ENCODE measurements around the gene FUT6. TPM values are rescaled to one million over a fixed set of nuclear protein-coding genes. Genes with fewer than 3 reads are reported as not detected.
A peak's percentile ranks its signal among the peaks of the same experiment; 100 is the strongest.

The FUT6 gene
- total RNA-seq, 1 donor from 2014 or later: not detected

GRCh38 chr19:5827891-5828660 lies 11.4 kb downstream of the FUT6 start:
- TF ChIP-seq CTCF (conservative IDR thresholded peaks at IDR 0.05; ENCODE audit: low read depth, low read length): no peak
- peak; percentile 40 for DNase-seq (ENCODE audit: low read depth)
- peak overlapping the region; percentile 97 for H3K4me3 ChIP-seq (ENCODE audit: low read depth, low read length)

GRCh38 chr19:5827342-5827890 lies 12.1 kb downstream of the FUT6 start:
- no peak for DNase-seq (ENCODE audit: low read depth)
- H3K4me3 ChIP-seq (ENCODE audit: low read depth, low read length): peak overlapping the region; percentile 97
- no peak for TF ChIP-seq CTCF (conservative IDR thresholded peaks at IDR 0.05; ENCODE audit: low read depth, low read length)

- H3K4me3 ChIP-seq (ENCODE audit: low read depth, low read length): peak overlapping the region; percentile 97
- peak; percentile 45 for TF ChIP-seq CTCF (conservative IDR thresholded peaks at IDR 0.05; ENCODE audit: low read depth, low read length)
- no peak for DNase-seq (ENCODE audit: low read depth)
Measured at GRCh38 chr19:5826531-5827341, 12.8 kb downstream of the FUT6 start.

- DNase-seq (ENCODE audit: low read depth): no peak
- TF ChIP-seq CTCF (conservative IDR thresholded peaks at IDR 0.05; ENCODE audit: low read depth, low read length): no peak
- no peak overlapping the region for H3K4me3 ChIP-seq (ENCODE audit: low read depth, low read length)
Measured at GRCh38 chr19:5825178-5825577, 14.3 kb downstream of the FUT6 start.

GRCh38 chr19:5824751-5825150 lies 14.8 kb downstream of the FUT6 start:
- no peak overlapping the region for H3K4me3 ChIP-seq (ENCODE audit: low read depth, low read length)
- no peak for TF ChIP-seq CTCF (conservative IDR thresholded peaks at IDR 0.05; ENCODE audit: low read depth, low read length)
- DNase-seq (ENCODE audit: low read depth): no peak

GRCh38 chr19:5823579-5824281 lies 15.8 kb downstream of the FUT6 start:
- no peak for DNase-seq (ENCODE audit: low read depth)
- no peak overlapping the region for H3K4me3 ChIP-seq (ENCODE audit: low read depth, low read length)
- TF ChIP-seq CTCF (conservative IDR thresholded peaks at IDR 0.05; ENCODE audit: low read depth, low read length): peak; percentile 47
